Muscle of back (tissue), 11 donors: ENCODE results near the gene PDE6A. TPM values are rescaled to one million over a fixed set of nuclear protein-coding genes. Genes with fewer than 3 reads are reported as not detected.
"Not testable (repeated sequence)": the region's sequence is repeated elsewhere in the genome, so short reads cannot be mapped to it uniquely, and the experiment has no call there.

Source experiments
- DNase-seq, 3 donors: peaks; one replicate each; pipeline versions ENCODE4 v3.0.0 to v3.0.0-alpha.2; 2013
- polyA plus RNA-seq, 10 donors: library from polyadenylated mRNA; unstranded; fragments of 120-200 nt; gene quantifications; one replicate each; pipeline ENCODE4 v1.2.1, GENCODE V29; 2013; ENCODE audit not compliant: insufficient read length in 10 of 10

PDE6A gene
- polyA plus RNA-seq, 10 donors = 0.03 to 0.12 (median 0.06) TPM

- DNase-seq = no peak
These were observed 9.0 kb upstream of the PDE6A start for GRCh38 chr5:149953436-149954121.

GRCh38 chr5:149951138-149951749 is 6.7 kb upstream of the PDE6A start:
- no peak for DNase-seq

GRCh38 chr5:149948993-149949392 is 4.4 kb upstream of the PDE6A start:
- no peak for DNase-seq

GRCh38 chr5:149946118-149946517 is 1.5 kb upstream of the PDE6A start:
- DNase-seq = no peak

- not testable (repeated sequence) for DNase-seq
These were observed 1.2 kb downstream of the PDE6A start for GRCh38 chr5:149943177-149943949.

GRCh38 chr5:149942741-149943169 is 1.8 kb downstream of the PDE6A start:
- DNase-seq = not testable (repeated sequence)

GRCh38 chr5:149942199-149942598 is 2.4 kb downstream of the PDE6A start:
- no peak for DNase-seq

GRCh38 chr5:149941795-149942194 is 2.8 kb downstream of the PDE6A start:
- DNase-seq = no peak

GRCh38 chr5:149940941-149941644 is 3.5 kb downstream of the PDE6A start:
- no peak for DNase-seq

- no peak for DNase-seq
These were observed 4.5 kb downstream of the PDE6A start for GRCh38 chr5:149940077-149940574.

GRCh38 chr5:149939546-149939945 is 5.0 kb downstream of the PDE6A start:
- DNase-seq = no peak

GRCh38 chr5:149938791-149939358 is 5.7 kb downstream of the PDE6A start:
- peak in 1 of 3 donors; percentile 21 for DNase-seq

GRCh38 chr5:149938279-149938678 is 6.3 kb downstream of the PDE6A start:
- peak in 1 of 3 donors; percentile 39 for DNase-seq

- DNase-seq = no peak
These were observed 7.0 kb downstream of the PDE6A start for GRCh38 chr5:149937610-149938009.

GRCh38 chr5:149936700-149937091 is 7.9 kb downstream of the PDE6A start:
- no peak for DNase-seq

GRCh38 chr5:149936044-149936699 is 8.4 kb downstream of the PDE6A start:
- DNase-seq = no peak

GRCh38 chr5:149935431-149935901 is 9.1 kb downstream of the PDE6A start:
- no peak for DNase-seq

- DNase-seq = no peak
These were observed 11.9 kb downstream of the PDE6A start for GRCh38 chr5:149932445-149933350.

- DNase-seq = no peak
These were observed 12.6 kb downstream of the PDE6A start for GRCh38 chr5:149931992-149932436.
